H1 (cell line): Measurements from ENCODE around the gene MED29. TPM values are rescaled to one million over a fixed set of nuclear protein-coding genes. Genes with fewer than 3 reads are reported as not detected.

ENCODE experiments used
- CTCF ChIA-PET: fragments of 300-600 bp; sonication (Branson Sonifier 250); formaldehyde crosslinking; loops from one replicate; lab custom pipeline; 2021; ENCODE audit not compliant: partially characterized antibody; lab: Charles Lee
- POLR2A ChIA-PET: fragments of 300-600 bp; sonication (Branson Sonifier 250); formaldehyde crosslinking; loops from one replicate; lab custom pipeline; 2021; ENCODE audit warnings: inconsistent platforms; ENCODE audit not compliant: partially characterized antibody; lab: Charles Lee
- DNase-seq, 2 experiments: peaks; one replicate each; pipeline versions ENCODE4 v3.0.0 to v3.0.0-alpha.2; 2010 to 2022; ENCODE audit warnings: low spot score in 2 of 2, low read depth in 1 of 2, mixed read lengths in 1 of 2
- FAIRE-seq: peaks from 2 replicates; lab custom pipeline; 2011; peaks lifted over from hg19 to GRCh38; lab: Jason Lieb, UNC
- H2AFZ ChIP-seq: 2 replicates; pipeline ENCODE4 v1.8.1; 2012; ENCODE audit warnings: low read length, inconsistent platforms
- H2AK5ac ChIP-seq: 2 replicates; pipeline ENCODE4 v1.6.1; 2013; ENCODE audit warnings: low read depth, low read length
- H2BK120ac ChIP-seq: replicated peaks from 2 replicates; pipeline ENCODE3; 2013; ENCODE audit warnings: low read depth, low read length, inconsistent platforms
- H2BK12ac ChIP-seq: 2 replicates; pipeline ENCODE4 v1.6.1; 2013; ENCODE audit warnings: low read depth, low read length
- H2BK15ac ChIP-seq: 2 replicates; pipeline ENCODE4 v1.6.1; 2013; ENCODE audit warnings: low read length
- H2BK20ac ChIP-seq: 2 replicates; pipeline ENCODE4 v1.6.1; 2013; ENCODE audit warnings: low read length
- H2BK5ac ChIP-seq: 2 replicates; pipeline ENCODE4 v1.6.1; 2013; ENCODE audit warnings: low read depth, low read length
- H3K14ac ChIP-seq: 2 replicates; pipeline ENCODE4 v1.6.1; 2013; ENCODE audit warnings: inconsistent platforms; ENCODE audit not compliant: insufficient read length
- H3K18ac ChIP-seq: 2 replicates; pipeline ENCODE4 v1.6.1; 2013; ENCODE audit warnings: low read length; ENCODE audit errors: extremely low read depth
- H3K23ac ChIP-seq: 2 replicates; pipeline ENCODE4 v1.6.1; 2013; ENCODE audit warnings: inconsistent platforms; ENCODE audit not compliant: insufficient read length
- H3K23me2 ChIP-seq: 2 replicates; pipeline ENCODE4 v1.6.1; 2013; ENCODE audit warnings: low read depth, low read length
- H3K27ac ChIP-seq: 2 replicates; pipeline ENCODE4 v1.6.1; 2011; ENCODE audit warnings: low read depth, low read length, inconsistent platforms
- H3K27me3 ChIP-seq, 4 experiments: replicated peaks in 1 of 4; 1 replicate in 1 of 4; 2 replicates in 3 of 4; pipeline versions ENCODE4 v1.6.1 to v1.8.1; 2011 to 2013; ENCODE audit warnings: low read length in 3 of 4, mild to moderate bottlenecking in 3 of 4, inconsistent platforms in 2 of 4, mixed read lengths in 2 of 4, moderate library complexity in 1 of 4; ENCODE audit not compliant: control insufficient read depth in 3 of 4, insufficient read depth in 3 of 4; ENCODE audit errors: extremely low read depth in 1 of 4
- H3K36me3 ChIP-seq, 4 experiments: 2 replicates each; pipeline versions ENCODE4 v1.6.1 to v1.8.1; 2011 to 2013; ENCODE audit warnings: mild to moderate bottlenecking in 4 of 4, low read length in 3 of 4, moderate library complexity in 2 of 4, control low read depth in 1 of 4, inconsistent platforms in 1 of 4; ENCODE audit not compliant: insufficient read depth in 4 of 4, control insufficient read depth in 2 of 4
- H3K4ac ChIP-seq: replicated peaks from 2 replicates; pipeline ENCODE3; 2013; ENCODE audit warnings: low read length, low read depth, mixed read lengths, inconsistent platforms; ENCODE audit not compliant: insufficient read length
- H3K4me1 ChIP-seq, 4 experiments: replicated peaks in 1 of 4; 1 replicate in 1 of 4; 2 replicates in 3 of 4; pipeline versions ENCODE4 v1.6.1 to v1.8.1; 2011 to 2013; ENCODE audit warnings: low read length in 3 of 4, inconsistent platforms in 2 of 4, mixed read lengths in 1 of 4; ENCODE audit not compliant: insufficient read depth in 4 of 4, control insufficient read depth in 3 of 4
- H3K4me2 ChIP-seq, 2 experiments: 2 replicates each; pipeline versions ENCODE4 v1.6.1 to v1.8.1; 2011 to 2013; ENCODE audit warnings: low read depth in 2 of 2, low read length in 2 of 2, control low read depth in 1 of 2, inconsistent platforms in 1 of 2, mild to moderate bottlenecking in 1 of 2; ENCODE audit not compliant: insufficient read depth in 1 of 2
- H3K4me3 ChIP-seq, 4 experiments: fragments of 200-600, 300-600 bp in 1 of 4; sonication (generic), shearing (Covaris generic), sonication (Bioruptor Twin) in 1 of 4; 2 replicates each; pipeline versions ENCODE4 v1.5.1 to v1.8.1; 2011 to 2016; ENCODE audit warnings: low read length in 4 of 4, low read depth in 3 of 4, control low read depth in 2 of 4, inconsistent platforms in 2 of 4, mild to moderate bottlenecking in 2 of 4, mixed read lengths in 1 of 4, moderate library complexity in 1 of 4; ENCODE audit not compliant: insufficient read depth in 2 of 4; ENCODE audit errors: extremely low read depth in 1 of 4
- H3K56ac ChIP-seq: replicated peaks from 2 replicates; pipeline ENCODE3; 2013; ENCODE audit warnings: low read depth, mild to moderate bottlenecking, mixed read lengths, low read length, inconsistent platforms; ENCODE audit not compliant: insufficient read length
- H3K79me1 ChIP-seq: 2 replicates; pipeline ENCODE4 v1.6.1; 2013; ENCODE audit warnings: low read depth, low read length, control low read depth
- H3K79me2 ChIP-seq, 2 experiments: 2 replicates each; pipeline versions ENCODE4 v1.6.1 to v1.8.1; 2012 to 2013; ENCODE audit warnings: low read length in 2 of 2, mild to moderate bottlenecking in 2 of 2, inconsistent platforms in 1 of 2; ENCODE audit not compliant: insufficient read depth in 2 of 2, control insufficient read depth in 1 of 2
- H3K9ac ChIP-seq, 4 experiments: replicated peaks in 1 of 4; 1 replicate in 1 of 4; 2 replicates in 3 of 4; pipeline versions ENCODE4 v1.6.1 to v1.8.1; 2011 to 2013; ENCODE audit warnings: low read depth in 3 of 4, low read length in 3 of 4, control low read depth in 2 of 4, mild to moderate bottlenecking in 2 of 4, moderate library complexity in 2 of 4, inconsistent platforms in 1 of 4; ENCODE audit errors: extremely low read depth in 1 of 4
- H3K9me3 ChIP-seq, 2 experiments: 2 replicates each; pipeline versions ENCODE4 v1.6.1 to v1.8.1; 2012 to 2013; ENCODE audit warnings: mild to moderate bottlenecking in 2 of 2, moderate library complexity in 2 of 2, control low read depth in 1 of 2, inconsistent platforms in 1 of 2, low read depth in 1 of 2, low read length in 1 of 2, mixed read lengths in 1 of 2; ENCODE audit not compliant: insufficient read depth in 2 of 2
- H4K20me1 ChIP-seq, 2 experiments: replicated peaks in 1 of 2; 2 replicates each; pipeline versions ENCODE3 to v1.8.1; 2011 to 2013; ENCODE audit warnings: inconsistent platforms in 2 of 2, low read length in 2 of 2, mild to moderate bottlenecking in 1 of 2; ENCODE audit not compliant: insufficient read depth in 2 of 2, control insufficient read depth in 1 of 2
- H4K5ac ChIP-seq: 2 replicates; pipeline ENCODE4 v1.6.1; 2013; ENCODE audit warnings: low read length, low read depth, mixed read lengths, inconsistent platforms; ENCODE audit not compliant: insufficient read length
- H4K8ac ChIP-seq: 2 replicates; pipeline ENCODE4 v1.8.0; 2013; ENCODE audit warnings: mild to moderate bottlenecking, moderate library complexity, low read length, inconsistent platforms; ENCODE audit not compliant: insufficient read depth; ENCODE audit errors: extremely low read depth
- H4K91ac ChIP-seq: replicated peaks from 2 replicates; pipeline ENCODE3; 2013; ENCODE audit warnings: low read length, mixed read lengths, inconsistent platforms; ENCODE audit not compliant: insufficient read length
- EGR1 ChIP-seq: IDR thresholded peaks from 2 replicates; pipeline ENCODE4 v1.6.1; 2011; ENCODE audit warnings: low read depth, low read length, borderline replicate concordance
- EZH2 ChIP-seq: fragments of 200-600 bp; sonication (generic); IDR thresholded peaks from 2 replicates; pipeline ENCODE4 v1.7.1; 2012; ENCODE audit warnings: low read depth, mild to moderate bottlenecking, moderate library complexity, low read length, inconsistent platforms; ENCODE audit not compliant: severe bottlenecking
- HDAC2 ChIP-seq, 2 experiments: fragments of 300-600 bp in 1 of 2; sonication (generic) in 1 of 2; IDR thresholded peaks; 2 replicates each; pipeline ENCODE4 v1.6.1; 2011 to 2012; ENCODE audit warnings: low read depth in 2 of 2, low read length in 2 of 2, mild to moderate bottlenecking in 2 of 2, moderate library complexity in 2 of 2, borderline replicate concordance in 1 of 2, inconsistent platforms in 1 of 2
- NRF1 ChIP-seq: IDR thresholded peaks from 2 replicates; pipeline ENCODE4 v1.6.1; 2011; ENCODE audit warnings: mild to moderate bottlenecking, low read depth, low read length, improper control_type of control experiment
- SIN3A ChIP-seq, 2 experiments: IDR thresholded peaks in 1 of 2; conservative IDR thresholded peaks in 1 of 2; 2 replicates each; pipeline ENCODE4 v1.6.1; 2011 to 2012; ENCODE audit warnings: low read length in 2 of 2, improper control_type of control experiment in 1 of 2, low read depth in 1 of 2, mild to moderate bottlenecking in 1 of 2
- SIRT6 ChIP-seq: IDR thresholded peaks from one replicate; pipeline ENCODE4 v1.7.1; 2012; ENCODE audit warnings: low read length, inconsistent platforms
- SIX5 ChIP-seq: IDR thresholded peaks from 2 replicates; pipeline ENCODE4 v1.6.1; 2011; ENCODE audit warnings: mild to moderate bottlenecking, low read depth, low read length
- TAF7 ChIP-seq: optimal IDR thresholded peaks from 2 replicates; pipeline ENCODE3; 2011; ENCODE audit warnings: low read depth, mild to moderate bottlenecking, inconsistent platforms, low read length, moderate library complexity, borderline replicate concordance
- WGBS, 2 experiments: shearing (Covaris generic) in 1 of 2; methylation state at CpG; one replicate each; pipeline versions ENCODE4 v1.1.6 to v1.1.7; 2013 to 2015; ENCODE audit warnings: low lambda C conversion rate in 2 of 2, mixed read lengths in 2 of 2, inconsistent platforms in 1 of 2, low coverage in 1 of 2, missing lambda C conversion rate in 1 of 2; ENCODE audit not compliant: insufficient replicate concordance in 2 of 2, insufficient coverage in 1 of 2, insufficient read length in 1 of 2; ENCODE audit errors: extremely low coverage in 1 of 2, missing lambda C conversion rate in 1 of 2; 5-methylcytosine and 5-hydroxymethylcytosine counted together
- polyA plus RNA-seq, 7 experiments: library from polyadenylated mRNA; depleted of rRNA in 3 of 7; stranded (reverse) in 5 of 7; unstranded in 2 of 7; fragments of >200 nt in 5 of 7; fragments of 200-250 nt in 2 of 7; gene quantifications; 1 replicate in 5 of 7; 2 replicates in 1 of 7; 4 replicates in 1 of 7; pipeline versions ENCODE4 v1.2.1 to v1.2.3, GENCODE V29; 2011 to 2013; ENCODE audit warnings: missing spikeins in 2 of 7, mixed read lengths in 2 of 7
- total RNA-seq: library from RNA; stranded (reverse); fragmentation: NEBNext Ultra II Directional; extraction: Animal tissue kit (Norgen Biotek cat#: 25700); gene quantifications from 2 replicates; pipeline ENCODE4 v1.2.1, GENCODE V29; 2021
- TF ChIP-seq, protein P1 (sequence below): IDR thresholded peaks from 2 replicates; pipeline ENCODE4 v1.6.1; 2011; ENCODE audit warnings: low read depth, mild to moderate bottlenecking, low read length; ENCODE audit not compliant: insufficient read depth
- TF ChIP-seq, protein P2 (sequence below): IDR thresholded peaks from 2 replicates; pipeline ENCODE4 v1.6.1; 2012; ENCODE audit warnings: inconsistent platforms

The MED29 gene
- total and polyA plus RNA-seq, 2 of the 8 experiments (the other 6 are each of a cell fraction or from before 2014, with no cell fraction given), result 31.1 to 52.5 TPM

DNA sequence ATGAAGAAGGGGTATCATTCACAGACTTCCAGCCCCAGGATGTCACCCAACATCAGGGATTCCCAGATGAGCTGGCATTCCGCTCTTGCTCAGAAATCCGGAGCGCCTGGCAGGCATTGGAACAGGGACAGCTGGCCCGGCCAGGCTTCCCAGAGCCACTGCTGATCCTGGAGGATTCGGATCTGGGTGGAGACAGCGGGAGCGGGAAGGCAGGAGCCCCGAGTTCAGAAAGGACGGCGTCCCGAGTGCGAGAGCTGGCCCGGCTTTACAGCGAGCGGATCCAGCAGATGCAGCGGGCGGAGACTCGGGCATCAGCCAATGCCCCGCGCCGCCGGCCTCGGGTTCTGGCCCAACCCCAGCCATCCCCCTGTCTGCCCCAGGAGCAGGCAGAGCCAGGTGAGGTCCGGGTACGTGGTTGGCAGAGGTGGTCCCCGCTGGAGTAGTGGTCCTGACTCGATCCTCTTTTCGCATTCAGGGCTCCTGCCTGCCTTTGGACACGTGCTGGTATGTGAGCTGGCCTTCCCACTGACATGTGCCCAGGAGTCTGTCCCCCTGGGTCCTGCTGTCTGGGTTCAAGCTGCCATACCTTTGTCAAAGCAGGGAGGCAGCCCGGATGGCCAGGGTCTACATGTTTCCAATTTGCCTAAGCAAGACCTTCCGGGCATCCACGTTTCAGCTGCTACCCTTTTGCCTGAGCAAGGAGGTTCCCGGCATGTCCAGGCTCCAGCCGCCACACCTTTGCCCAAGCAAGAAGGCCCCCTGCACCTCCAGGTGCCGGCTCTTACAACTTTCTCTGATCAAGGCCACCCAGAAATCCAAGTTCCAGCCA, 32.3 kb downstream of the MED29 start:
- Histone ChIP-seq H4K5ac (no peak overlapping the region), H3K56ac (no peak overlapping the region), H3K4me3 (no peak overlapping the region), H4K91ac (no peak overlapping the region), H3K18ac (no peak overlapping the region), H3K9ac (no peak overlapping the region), H3K23ac (no peak overlapping the region), H2BK20ac (no peak overlapping the region), H3K4me1 (peaks cover 2 to 9% (median 7%) of the 10 kb centered on the region in 4 experiments; a peak in 5 of 7 replicates), H2BK15ac (no peak overlapping the region), H3K36me3 (peaks cover 19 to 52% (median 39%) of the 10 kb centered on the region in 4 experiments), H3K23me2 (peaks cover 5% of the 10 kb centered on the region; the same call in 1 of the 2 replicates), H2BK5ac (no peak overlapping the region), H3K4me2 (no peak overlapping the region), H3K27ac (no peak overlapping the region), H3K79me1 (no peaks in the 10 kb centered on the region), H3K9me3 (no peaks in the 10 kb centered on the region), H2AFZ (no peak overlapping the region), H2BK120ac (no peak overlapping the region), H3K14ac (no peak overlapping the region), H2AK5ac (no peak overlapping the region), H2BK12ac (no peak overlapping the region), H3K79me2 (no peaks in the 10 kb centered on the region), H4K20me1 (peaks cover 1 to 5% of the 10 kb centered on the region in 2 experiments), H4K8ac (no peak overlapping the region), H3K27me3 (no peaks in the 10 kb centered on the region), H3K4ac (no peak overlapping the region)
- ChIA-PET POLR2A (interaction anchor here (0.9 to 47.8 kb wide), 8 partner anchors 0 to 116 kb away, joined by 3 to 1154 read pairs (median 8); partner anchors contain the start of genes MED29, PAF1, PLEKHG2 and RPS16), CTCF (interaction anchor here (0.6 to 2.4 kb wide), 8 partner anchors 8 to 51 kb away, joined by 3 to 8 read pairs (median 4); no protein-coding TSS in a partner anchor)
- no peak for FAIRE-seq
- no peak for DNase-seq
- WGBS, 2 experiments, result 96% methylated on average over 35 of the region's 35 CpGs; no CpG with 5 or more reads in 1 of the 2 experiments
- TF ChIP-seq, protein P1, sequence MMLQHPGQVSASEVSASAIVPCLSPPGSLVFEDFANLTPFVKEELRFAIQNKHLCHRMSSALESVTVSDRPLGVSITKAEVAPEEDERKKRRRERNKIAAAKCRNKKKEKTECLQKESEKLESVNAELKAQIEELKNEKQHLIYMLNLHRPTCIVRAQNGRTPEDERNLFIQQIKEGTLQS, result no peak
- TF ChIP-seq TAF7, result no peak
- no peak for TF ChIP-seq HDAC2 (IDR thresholded peaks at IDR 0.05; ENCODE audit: borderline replicate concordance in 1 of 2, low read depth in 2 of 2, low read length in 2 of 2)
- TF ChIP-seq SIRT6, result no peak
- no peak for TF ChIP-seq SIN3A (conservative IDR thresholded peaks at IDR 0.05 in 1 of 2, IDR thresholded peaks at IDR 0.05 in 1 of 2; ENCODE audit: low read depth in 1 of 2, low read length in 2 of 2)
- TF ChIP-seq SIX5, result no peak
- no peak for TF ChIP-seq EGR1
- TF ChIP-seq EZH2, result no peak
- TF ChIP-seq NRF1, result no peak
- TF ChIP-seq, protein P2, sequence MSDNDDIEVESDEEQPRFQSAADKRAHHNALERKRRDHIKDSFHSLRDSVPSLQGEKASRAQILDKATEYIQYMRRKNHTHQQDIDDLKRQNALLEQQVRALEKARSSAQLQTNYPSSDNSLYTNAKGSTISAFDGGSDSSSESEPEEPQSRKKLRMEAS, result no peak
